IMR-90 (cell line): ENCODE results near the gene ERG.

Source experiments
- BHLHE40 ChIP-seq: fragments of 150-350 bp; IDR thresholded peaks from 2 replicates; pipeline ENCODE4 v1.6.1; 2016; ENCODE audit warnings: mild to moderate bottlenecking, low read depth, low read length
- CTCF ChIP-seq: conservative IDR thresholded peaks from 2 replicates; pipeline ENCODE4 v1.5.1; 2012; ENCODE audit warnings: mild to moderate bottlenecking, low read depth, low read length, improper control_type of control experiment
- MAFK ChIP-seq: IDR thresholded peaks from 2 replicates; pipeline ENCODE4 v1.6.1; 2012; ENCODE audit warnings: low read depth, low read length, improper control_type of control experiment
- MAZ ChIP-seq: IDR thresholded peaks from 2 replicates; pipeline ENCODE4 v1.6.1; 2012; ENCODE audit warnings: low read depth, mild to moderate bottlenecking, low read length, improper control_type of control experiment, moderate library complexity, borderline replicate concordance
- MXI1 ChIP-seq: IDR thresholded peaks from 2 replicates; pipeline ENCODE4 v1.6.1; 2012; ENCODE audit warnings: low read depth, mild to moderate bottlenecking, low read length, moderate library complexity, borderline replicate concordance
- POLR2A ChIP-seq: IDR thresholded peaks from 2 replicates; pipeline ENCODE4 v1.6.1; 2012; ENCODE audit warnings: mild to moderate bottlenecking, low read depth, low read length
- RAD21 ChIP-seq: IDR thresholded peaks from 2 replicates; pipeline ENCODE4 v1.6.1; 2012; ENCODE audit warnings: low read length, improper control_type of control experiment
- RCOR1 ChIP-seq: IDR thresholded peaks from 2 replicates; pipeline ENCODE4 v1.6.1; 2012; ENCODE audit warnings: mild to moderate bottlenecking, low read length, improper control_type of control experiment; ENCODE audit not compliant: insufficient replicate concordance
- SMC3 ChIP-seq: fragments of 150-350 bp; IDR thresholded peaks from 2 replicates; pipeline ENCODE4 v1.6.1; 2016; ENCODE audit warnings: low read depth, mild to moderate bottlenecking, antibody characterized with exemption, low read length, moderate library complexity

DNA sequence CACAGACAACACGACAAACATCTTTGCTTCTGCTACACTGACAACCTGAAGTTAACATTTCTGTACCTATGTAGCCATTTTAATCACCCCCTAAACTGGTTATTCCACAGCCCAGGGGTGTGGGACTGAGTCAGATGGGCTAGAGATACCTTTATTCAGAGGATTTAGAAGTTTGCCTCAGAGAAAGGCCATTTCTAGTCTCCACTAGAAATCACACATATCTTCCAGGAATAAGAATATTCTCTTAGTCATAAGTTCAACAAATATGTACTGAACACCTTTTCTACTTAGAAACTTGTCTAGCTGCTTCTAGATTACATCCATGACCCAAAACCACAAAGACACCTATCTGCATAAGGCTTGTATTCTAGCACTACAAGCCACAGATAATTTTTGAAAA, 38.8 kb downstream of the ERG start:
- TF ChIP-seq RCOR1 (no peak), MAZ (no peak), POLR2A (no peak), CTCF (no peak), RAD21 (no peak), SMC3 (no peak), BHLHE40 (no peak), MAFK (no peak), MXI1 (no peak)
